Hindlimb muscle (tissue), 1 donor: ENCODE results near the gene EBP. TPM values are rescaled to one million over a fixed set of nuclear protein-coding genes. Genes with fewer than 3 reads are reported as not detected.
A peak's percentile ranks its signal among the peaks of the same experiment; 100 is the strongest.

Source experiments
- DNase-seq: peaks from one replicate; pipeline ENCODE4 v3.0.0-alpha.2; 2013
- polyA plus RNA-seq: library from polyadenylated mRNA; unstranded; fragments of 120-200 nt; gene quantifications from one replicate; pipeline ENCODE4 v1.2.1, GENCODE V29; 2013; ENCODE audit not compliant: insufficient read length

The EBP gene
- polyA plus RNA-seq, result 20.0 TPM

- peak; percentile 81 for DNase-seq
These were observed at the start of gene EBP for GRCh38 chrX:48521353-48522243. EBP (plus strand) TSS chrX:48521808; CDS start chrX:48523772, 1,964 bp downstream.

- no peak for DNase-seq
These were observed 49.4 kb upstream of the EBP start for GRCh38 chrX:48472225-48472624.

- DNase-seq, result no peak
These were observed 48.5 kb upstream of the EBP start for GRCh38 chrX:48472851-48473703.

GRCh38 chrX:48473704-48473990, 48.0 kb upstream of the EBP start:
- DNase-seq, result no peak

GRCh38 chrX:48474127-48474526, 47.5 kb upstream of the EBP start:
- no peak for DNase-seq

- no peak for DNase-seq
These were observed 47.0 kb upstream of the EBP start for GRCh38 chrX:48474581-48474980.

- DNase-seq, result no peak
These were observed 46.3 kb upstream of the EBP start for GRCh38 chrX:48475296-48475695.

GRCh38 chrX:48475774-48476577, 45.6 kb upstream of the EBP start, which contains the start of gene FTSJ1:
FTSJ1 (plus strand) TSS chrX:48476199; CDS start chrX:48478048, 1,849 bp downstream.
- DNase-seq, result peak; percentile 90

- no peak for DNase-seq
These were observed 44.7 kb upstream of the EBP start for GRCh38 chrX:48476919-48477318.

GRCh38 chrX:48477960-48478755, 43.5 kb upstream of the EBP start:
- DNase-seq, result no peak

- DNase-seq, result no peak
These were observed 42.8 kb upstream of the EBP start for GRCh38 chrX:48478806-48479205.

- no peak for DNase-seq
These were observed 41.5 kb upstream of the EBP start for GRCh38 chrX:48480142-48480541.

GRCh38 chrX:48480583-48480982, 41.0 kb upstream of the EBP start:
- no peak for DNase-seq

- no peak for DNase-seq
These were observed 39.1 kb upstream of the EBP start for GRCh38 chrX:48482526-48482925.

GRCh38 chrX:48487362-48487798, 34.2 kb upstream of the EBP start:
- DNase-seq, result no peak

GRCh38 chrX:48488034-48488433, 33.6 kb upstream of the EBP start:
- no peak for DNase-seq

- no peak for DNase-seq
These were observed 32.3 kb upstream of the EBP start for GRCh38 chrX:48489296-48489695.

- DNase-seq, result no peak
These were observed 31.7 kb upstream of the EBP start for GRCh38 chrX:48489892-48490291.

GRCh38 chrX:48490661-48491060, 30.9 kb upstream of the EBP start:
- no peak for DNase-seq

- DNase-seq, result no peak
These were observed 29.8 kb upstream of the EBP start for GRCh38 chrX:48491809-48492208.

GRCh38 chrX:48492293-48492910, 29.2 kb upstream of the EBP start:
- no peak for DNase-seq
